Immature natural killer cell (primary cell): ENCODE measurements around the gene CCDC51. TPM values are rescaled to one million over a fixed set of nuclear protein-coding genes. Genes with fewer than 3 reads are reported as not detected.
"Not testable (repeated sequence)": the region's sequence is repeated elsewhere in the genome, so short reads cannot be mapped to it uniquely, and the experiment has no call there.

Experiments
- DNase-seq, 3 donors: peaks; one replicate each; pipeline ENCODE4 v3.0.0; 2022; ENCODE audit warnings: mixed read lengths in 1 of 3
- H3K27ac Mint-ChIP-seq, 6 donors: one replicate each; pipeline ENCODE4 v1.8.0; 2020; ENCODE audit warnings: mixed read lengths in 6 of 6, mild to moderate bottlenecking in 5 of 6, inconsistent platforms in 4 of 6, moderate library complexity in 3 of 6
- H3K27me3 Mint-ChIP-seq, 3 donors: one replicate each; pipeline ENCODE4 v1.8.0; 2020 to 2021; ENCODE audit warnings: low read depth in 3 of 3, mild to moderate bottlenecking in 3 of 3, mixed read lengths in 3 of 3, moderate library complexity in 3 of 3, inconsistent platforms in 1 of 3
- H3K36me3 Mint-ChIP-seq, 3 donors: one replicate each; pipeline ENCODE4 v1.8.0; 2020; ENCODE audit warnings: mixed read lengths in 3 of 3, inconsistent platforms in 2 of 3, mild to moderate bottlenecking in 2 of 3
- H3K4me1 Mint-ChIP-seq, 2 donors: one replicate each; pipeline ENCODE4 v1.8.0; 2020; ENCODE audit warnings: inconsistent platforms in 2 of 2, mild to moderate bottlenecking in 2 of 2, mixed read lengths in 2 of 2, moderate library complexity in 1 of 2
- H3K4me3 Mint-ChIP-seq, 5 donors: one replicate each; pipeline ENCODE4 v1.8.0; 2020; ENCODE audit warnings: mild to moderate bottlenecking in 5 of 5, mixed read lengths in 5 of 5, inconsistent platforms in 3 of 5, moderate library complexity in 3 of 5
- H3K9me3 Mint-ChIP-seq, 6 donors: one replicate each; pipeline ENCODE4 v1.8.0; 2020; ENCODE audit warnings: mild to moderate bottlenecking in 6 of 6, mixed read lengths in 6 of 6, inconsistent platforms in 4 of 6, moderate library complexity in 3 of 6
- polyA plus RNA-seq, 3 donors: library from polyadenylated mRNA; unstranded; fragments of 300-500 nt; fragmentation: Illumina TruSeq; gene quantifications; one replicate each; pipeline ENCODE4 v1.2.3, GENCODE V29; 2021

CCDC51 gene
- polyA plus RNA-seq, 3 donors from 2014 or later: 10.2 to 16.3 (median 10.6) TPM

DNA sequence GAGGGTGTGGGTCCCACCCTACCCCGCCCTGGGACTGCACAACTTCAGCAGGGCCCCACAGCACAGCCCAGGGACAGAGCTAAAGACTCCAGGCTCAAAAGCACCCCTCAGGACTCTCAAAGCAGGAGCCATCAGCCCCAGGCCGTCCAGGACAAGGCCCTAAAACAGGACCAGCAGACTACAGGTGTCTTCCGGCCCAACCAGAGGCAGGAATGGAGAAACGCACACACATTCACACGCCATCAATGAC, 32.7 kb upstream of the CCDC51 start:
- Mint-ChIP-seq H3K36me3 (peaks cover 0 to 12% (median 4%) of the 10 kb centered on the region in 3 donors), H3K27ac (peak overlapping the region; percentile 95 to 100 (median 98)), H3K4me3 (peak overlapping the region; percentile 89 to 97 (median 95)), H3K4me1 (peaks cover 51 to 64% of the 10 kb centered on the region in 2 donors), H3K9me3 (no peaks in the 10 kb centered on the region), H3K27me3 (peaks cover 4 to 8% (median 5%) of the 10 kb centered on the region in 3 donors)
- DNase-seq: no peak

DNA sequence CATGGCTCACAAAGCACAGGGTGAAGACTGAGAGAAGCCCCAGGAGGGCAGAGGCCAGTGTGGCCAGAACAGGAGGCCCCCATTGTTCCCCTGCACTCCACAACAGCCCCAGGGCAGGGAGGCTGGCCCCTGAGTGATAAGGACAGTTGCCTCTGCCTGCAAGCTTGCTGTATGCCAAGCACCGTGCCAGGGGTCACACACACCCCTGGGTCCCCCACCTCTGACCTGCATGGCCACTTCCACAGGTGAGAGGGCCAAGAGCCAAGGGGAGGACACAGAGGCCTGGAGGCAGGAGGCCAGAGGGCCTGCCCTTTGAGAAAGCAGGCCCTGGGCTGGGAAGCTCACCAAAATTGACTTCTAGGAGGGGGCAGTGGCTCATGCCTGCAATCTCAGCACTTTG, 30.4 kb upstream of the CCDC51 start:
- DNase-seq: no peak
- H3K4me3 Mint-ChIP-seq: peak overlapping the region; percentile 13 to 65 (median 59)
- peaks cover 70 to 76% of the 10 kb centered on the region in 2 donors for H3K4me1 Mint-ChIP-seq
- H3K27me3 Mint-ChIP-seq: peaks cover 6 to 10% (median 8%) of the 10 kb centered on the region in 3 donors
- H3K27ac Mint-ChIP-seq: peak overlapping the region; percentile 79 to 91 (median 86)
- H3K36me3 Mint-ChIP-seq: peaks cover 0 to 12% (median 4%) of the 10 kb centered on the region in 3 donors
- no peaks in the 10 kb centered on the region for H3K9me3 Mint-ChIP-seq

DNA sequence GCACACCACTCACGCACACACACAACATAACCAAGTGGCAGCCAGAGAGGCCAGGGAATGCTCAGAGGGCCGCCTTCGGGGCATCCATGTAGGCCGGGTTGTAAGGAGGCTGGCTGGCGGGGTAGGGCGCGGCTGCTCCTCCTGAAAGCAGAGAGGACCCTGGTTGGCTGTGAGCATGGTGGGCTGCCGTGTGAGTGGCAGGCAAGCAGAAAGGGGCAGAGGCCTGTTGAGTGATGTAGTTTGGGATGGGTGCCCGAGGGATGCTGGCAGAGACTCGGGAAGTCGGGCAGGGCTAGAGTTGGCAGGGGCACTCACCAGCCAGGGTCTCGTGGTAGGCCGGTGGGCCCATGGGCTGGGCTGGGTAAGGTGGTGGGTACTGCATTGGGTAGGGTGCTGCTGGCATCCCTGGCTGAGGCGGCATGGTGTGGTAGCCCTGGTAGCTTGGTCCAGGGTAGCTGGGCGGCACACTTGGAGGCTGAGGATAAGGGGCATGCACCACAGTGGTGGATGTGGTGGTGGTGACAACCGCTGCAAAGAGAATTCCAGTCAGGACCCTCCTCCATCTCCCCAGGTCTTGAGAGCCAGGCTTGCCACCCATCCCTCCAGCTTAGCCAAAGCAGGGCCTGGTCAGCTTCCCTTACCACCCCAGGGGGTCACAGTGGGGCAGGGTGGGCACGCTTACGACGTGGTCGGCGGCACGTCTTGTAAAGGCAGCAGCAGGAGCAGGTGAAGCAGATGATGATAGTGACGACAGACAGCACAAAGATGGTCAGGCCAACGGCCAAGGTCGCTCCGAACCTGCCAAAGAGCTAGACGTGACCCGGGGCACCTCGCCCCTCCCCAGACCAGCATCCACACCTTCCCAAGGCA, 29.4 kb upstream of the CCDC51 start:
- DNase-seq: no peak
- Mint-ChIP-seq H3K36me3 (peaks cover 0 to 12% (median 4%) of the 10 kb centered on the region in 3 donors), H3K4me1 (peaks cover 64 to 72% of the 10 kb centered on the region in 2 donors), H3K27ac (peak overlapping the region; percentile 79 to 88 (median 82)), H3K9me3 (no peaks in the 10 kb centered on the region), H3K27me3 (peaks cover 6 to 11% (median 8%) of the 10 kb centered on the region in 3 donors), H3K4me3 (peak overlapping the region in 3 of 5 donors; percentile 29 to 60 (median 46))

DNA sequence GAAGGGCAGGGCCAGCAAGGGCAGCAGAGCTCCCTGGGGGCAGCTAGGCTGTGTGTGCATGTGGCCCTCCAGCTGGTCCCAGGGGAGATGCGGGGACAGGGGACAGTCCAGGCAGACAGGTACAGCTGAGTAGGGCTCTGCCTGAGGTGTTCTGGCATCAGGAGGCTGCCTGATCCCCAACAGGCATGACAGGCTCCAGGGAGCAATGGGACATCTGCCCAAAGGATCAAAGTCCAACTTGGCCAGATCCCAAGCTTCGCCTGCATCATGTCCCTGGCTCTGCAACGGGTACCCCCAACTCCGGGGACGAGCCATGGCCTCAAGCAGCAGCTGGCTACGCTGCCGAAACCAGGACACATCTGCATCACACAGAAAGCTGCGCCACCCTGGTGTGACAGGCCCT, 28.4 kb upstream of the CCDC51 start:
- H3K4me3 Mint-ChIP-seq: peak overlapping the region in 3 of 5 donors; percentile 24 to 84 (median 52)
- H3K36me3 Mint-ChIP-seq: peaks cover 0 to 12% (median 4%) of the 10 kb centered on the region in 3 donors
- peaks cover 60 to 69% of the 10 kb centered on the region in 2 donors for H3K4me1 Mint-ChIP-seq
- peaks cover 6 to 11% (median 8%) of the 10 kb centered on the region in 3 donors for H3K27me3 Mint-ChIP-seq
- H3K27ac Mint-ChIP-seq: peak overlapping the region; percentile 68 to 99 (median 98)
- no peak for DNase-seq
- no peaks in the 10 kb centered on the region for H3K9me3 Mint-ChIP-seq

DNA sequence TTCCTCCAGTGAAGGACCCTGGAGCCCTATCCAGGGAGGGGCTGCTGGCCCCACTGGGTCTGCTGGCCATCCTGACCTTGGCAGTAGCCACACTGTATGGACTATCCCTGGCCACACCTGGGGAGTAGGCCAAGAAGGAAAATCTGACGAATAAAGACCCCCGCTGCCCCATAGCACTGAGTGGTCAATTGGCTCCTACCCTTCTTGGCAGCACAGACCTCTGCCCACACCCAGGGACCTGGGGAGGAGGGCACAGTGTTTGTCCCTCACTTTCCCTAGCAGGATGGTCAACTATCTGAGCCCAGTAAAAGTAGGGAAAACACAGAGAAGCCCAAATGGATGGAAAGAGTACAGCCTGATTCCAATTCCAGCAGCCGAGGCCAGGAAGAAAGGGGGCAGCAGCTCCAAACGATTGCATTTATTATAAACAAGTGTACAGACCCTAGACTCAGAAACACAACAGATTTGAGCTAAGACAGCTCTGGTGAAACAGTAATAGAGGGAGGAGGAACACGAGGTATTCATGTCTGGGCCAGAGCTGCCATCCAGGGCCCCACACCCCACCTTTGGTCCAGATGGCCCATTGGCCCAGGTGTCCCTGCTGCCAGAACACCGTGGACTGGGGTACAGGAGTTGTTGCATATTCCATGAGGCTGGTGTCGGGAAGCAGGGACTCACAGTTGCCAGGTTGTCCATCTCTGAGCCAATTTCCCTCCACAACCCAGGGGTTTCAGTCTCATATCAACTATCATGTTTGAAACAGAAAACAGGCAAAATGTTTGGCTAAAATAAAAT, 27.8 kb upstream of the CCDC51 start:
- Mint-ChIP-seq H3K4me1 (peaks cover 54 to 63% of the 10 kb centered on the region in 2 donors), H3K9me3 (no peaks in the 10 kb centered on the region), H3K27me3 (peaks cover 3 to 7% (median 3%) of the 10 kb centered on the region in 3 donors), H3K36me3 (peaks cover 0 to 12% (median 4%) of the 10 kb centered on the region in 3 donors), H3K4me3 (peak overlapping the region; percentile 84 to 88 (median 87)), H3K27ac (peak overlapping the region; percentile 68 to 99 (median 98))
- DNase-seq: no peak

DNA sequence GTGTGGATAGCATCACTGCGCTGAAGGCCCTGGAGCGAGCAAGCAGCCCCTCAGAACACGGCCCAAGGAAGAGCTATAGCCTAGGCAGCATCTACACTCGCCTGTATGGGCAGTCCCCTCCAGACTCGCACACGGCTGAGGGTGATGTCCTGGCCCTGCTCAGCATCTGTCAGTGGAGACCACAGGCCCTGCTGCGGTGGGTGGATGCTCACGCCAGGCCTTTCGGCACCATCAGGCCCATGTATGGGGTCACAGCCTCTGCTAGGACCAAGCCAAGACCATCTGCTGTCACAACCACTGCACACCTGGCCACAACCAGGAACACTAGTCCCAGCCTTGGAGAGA, 27.2 kb upstream of the CCDC51 start:
- Mint-ChIP-seq H3K27ac (peak overlapping the region; percentile 95 to 99 (median 98)), H3K27me3 (peaks cover 2 to 7% (median 3%) of the 10 kb centered on the region in 3 donors), H3K4me1 (peaks cover 53 to 61% of the 10 kb centered on the region in 2 donors), H3K4me3 (peak overlapping the region; percentile 84 to 88 (median 87)), H3K9me3 (no peaks in the 10 kb centered on the region), H3K36me3 (peaks cover 0 to 12% (median 4%) of the 10 kb centered on the region in 3 donors)
- no peak for DNase-seq

DNA sequence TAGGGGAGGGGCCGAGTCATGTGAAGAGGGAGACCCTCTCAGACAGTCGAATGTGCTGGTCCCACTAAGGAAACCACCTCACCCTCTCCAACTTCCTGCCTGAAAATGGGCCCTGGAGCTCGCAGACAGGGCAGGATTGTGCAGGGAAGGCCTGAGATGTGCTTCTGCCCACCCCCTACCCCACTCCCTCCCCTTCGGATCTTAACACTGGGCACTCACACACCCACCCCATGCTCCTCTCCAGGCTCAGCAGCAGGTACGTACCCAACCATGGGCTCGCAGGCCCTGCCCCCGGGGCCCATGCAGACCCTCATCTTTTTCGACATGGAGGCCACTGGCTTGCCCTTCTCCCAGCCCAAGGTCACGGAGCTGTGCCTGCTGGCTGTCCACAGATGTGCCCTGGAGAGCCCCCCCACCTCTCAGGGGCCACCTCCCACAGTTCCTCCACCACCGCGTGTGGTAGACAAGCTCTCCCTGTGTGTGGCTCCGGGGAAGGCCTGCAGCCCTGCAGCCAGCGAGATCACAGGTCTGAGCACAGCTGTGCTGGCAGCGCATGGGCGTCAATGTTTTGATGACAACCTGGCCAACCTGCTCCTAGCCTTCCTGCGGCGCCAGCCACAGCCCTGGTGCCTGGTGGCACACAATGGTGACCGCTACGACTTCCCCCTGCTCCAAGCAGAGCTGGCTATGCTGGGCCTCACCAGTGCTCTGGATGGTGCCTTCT, 26.6 kb upstream of the CCDC51 start:
- no peaks in the 10 kb centered on the region for H3K9me3 Mint-ChIP-seq
- H3K4me1 Mint-ChIP-seq: peaks cover 53 to 57% of the 10 kb centered on the region in 2 donors
- peak; percentile 26 to 42 (median 27) for DNase-seq
- peaks cover 2 to 7% (median 3%) of the 10 kb centered on the region in 3 donors for H3K27me3 Mint-ChIP-seq
- peak overlapping the region; percentile 84 to 88 (median 87) for H3K4me3 Mint-ChIP-seq
- H3K36me3 Mint-ChIP-seq: peaks cover 0 to 12% (median 4%) of the 10 kb centered on the region in 3 donors
- peak overlapping the region; percentile 95 to 99 (median 98) for H3K27ac Mint-ChIP-seq

DNA sequence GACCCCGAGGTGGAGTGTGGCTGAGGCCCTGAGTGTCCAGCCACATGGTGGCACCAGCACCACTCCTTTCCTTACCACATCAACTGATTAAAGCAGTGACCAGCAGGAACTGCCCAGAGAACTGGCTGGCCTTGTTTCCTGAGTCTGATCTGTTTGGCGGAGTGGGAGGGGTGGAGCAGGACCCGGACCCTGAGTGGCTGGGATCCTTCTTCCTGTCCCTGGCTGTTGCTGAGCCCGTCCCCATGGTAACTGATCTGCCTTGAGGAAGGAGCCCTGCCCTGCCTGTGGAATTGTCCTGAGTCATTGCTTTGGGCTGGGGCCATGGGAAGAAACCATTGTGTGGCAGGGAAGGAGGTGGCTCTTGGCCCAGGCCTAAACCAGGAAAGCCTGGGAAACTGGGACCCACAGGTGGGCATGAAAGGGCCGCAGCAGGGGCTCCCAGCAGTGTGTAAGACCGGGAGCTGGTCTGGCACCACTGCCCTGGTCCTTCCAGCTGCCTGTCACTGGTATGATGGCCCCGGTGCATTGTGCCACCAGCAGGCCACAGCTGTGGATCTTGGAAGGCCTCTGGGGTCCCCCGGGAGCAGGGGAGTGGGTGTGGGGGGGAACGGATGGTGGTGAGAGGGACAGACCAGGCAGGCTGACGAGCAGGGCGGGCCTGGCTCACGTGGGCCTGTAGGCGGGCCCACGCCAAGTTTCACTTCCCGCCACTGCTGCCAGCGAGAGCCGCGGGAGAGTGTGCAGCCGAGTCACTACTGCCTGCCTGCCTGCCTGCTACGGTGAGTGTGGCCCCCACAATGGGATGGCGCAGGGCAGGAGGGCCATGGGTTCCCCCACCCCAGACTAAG, 25.8 kb upstream of the CCDC51 start:
- Mint-ChIP-seq H3K9me3 (no peaks in the 10 kb centered on the region), H3K4me1 (peaks cover 53% of the 10 kb centered on the region in 2 donors), H3K27ac (peak overlapping the region; percentile 95 to 99 (median 98)), H3K4me3 (peak overlapping the region; percentile 84 to 88 (median 87)), H3K36me3 (peaks cover 0 to 15% (median 4%) of the 10 kb centered on the region in 3 donors), H3K27me3 (peaks cover 2 to 7% (median 3%) of the 10 kb centered on the region in 3 donors)
- peak; percentile 80 to 81 (median 81) for DNase-seq

DNA sequence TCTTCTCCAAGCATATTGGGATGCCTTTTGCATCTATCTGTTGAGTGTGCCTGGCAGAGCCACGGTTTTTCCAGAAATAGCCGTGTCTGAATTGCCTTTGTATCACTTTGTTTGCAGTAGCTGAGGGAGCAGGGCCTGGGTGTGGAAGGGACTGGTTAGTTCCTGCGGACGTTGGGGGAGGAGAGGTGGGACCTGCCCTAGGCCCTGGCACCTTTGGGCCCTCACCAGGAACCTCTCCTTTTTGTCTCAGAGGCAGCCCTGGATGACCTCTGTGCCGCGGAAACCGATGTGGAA, 25.3 kb upstream of the CCDC51 start:
- Mint-ChIP-seq H3K9me3 (no peaks in the 10 kb centered on the region), H3K4me3 (peak overlapping the region in 4 of 5 donors; percentile 84 to 88 (median 86)), H3K27ac (peak overlapping the region; percentile 95 to 99 (median 98)), H3K27me3 (peaks cover 2 to 7% (median 5%) of the 10 kb centered on the region in 3 donors), H3K4me1 (peaks cover 47 to 51% of the 10 kb centered on the region in 2 donors), H3K36me3 (peaks cover 0 to 20% (median 4%) of the 10 kb centered on the region in 3 donors)
- DNase-seq: no peak

DNA sequence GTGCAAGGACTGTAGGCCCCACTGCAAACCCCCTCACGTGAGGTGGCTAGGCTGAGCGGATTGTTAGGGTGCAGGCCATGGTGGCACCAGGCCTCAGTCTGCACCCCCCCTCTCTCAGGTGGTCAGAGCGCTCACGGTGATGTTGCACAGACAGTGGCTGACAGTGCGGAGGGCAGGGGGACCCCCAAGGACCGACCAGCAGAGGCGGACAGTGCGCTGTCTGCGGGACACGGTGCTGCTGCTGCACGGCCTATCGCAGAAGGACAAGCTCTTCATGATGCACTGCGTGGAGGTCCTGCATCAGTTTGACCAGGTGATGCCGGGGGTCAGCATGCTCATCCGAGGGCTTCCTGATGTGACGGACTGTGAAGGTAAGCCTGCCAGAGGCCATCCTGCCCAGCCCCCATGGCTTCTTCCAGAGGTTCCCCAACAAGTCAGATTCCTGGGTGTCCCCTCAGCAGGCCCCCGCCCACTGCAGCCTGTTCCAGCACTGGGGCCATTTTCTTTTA, 24.8 kb upstream of the CCDC51 start:
- no peak for DNase-seq
- peak overlapping the region in 2 of 5 donors; percentile 18 to 88 for H3K4me3 Mint-ChIP-seq
- H3K27me3 Mint-ChIP-seq: peaks cover 2 to 7% (median 5%) of the 10 kb centered on the region in 3 donors
- H3K9me3 Mint-ChIP-seq: no peaks in the 10 kb centered on the region
- H3K36me3 Mint-ChIP-seq: peaks cover 0 to 18% (median 4%) of the 10 kb centered on the region in 3 donors
- peaks cover 43 to 47% of the 10 kb centered on the region in 2 donors for H3K4me1 Mint-ChIP-seq
- peak overlapping the region in 3 of 6 donors; percentile 95 to 99 (median 99) for H3K27ac Mint-ChIP-seq

DNA sequence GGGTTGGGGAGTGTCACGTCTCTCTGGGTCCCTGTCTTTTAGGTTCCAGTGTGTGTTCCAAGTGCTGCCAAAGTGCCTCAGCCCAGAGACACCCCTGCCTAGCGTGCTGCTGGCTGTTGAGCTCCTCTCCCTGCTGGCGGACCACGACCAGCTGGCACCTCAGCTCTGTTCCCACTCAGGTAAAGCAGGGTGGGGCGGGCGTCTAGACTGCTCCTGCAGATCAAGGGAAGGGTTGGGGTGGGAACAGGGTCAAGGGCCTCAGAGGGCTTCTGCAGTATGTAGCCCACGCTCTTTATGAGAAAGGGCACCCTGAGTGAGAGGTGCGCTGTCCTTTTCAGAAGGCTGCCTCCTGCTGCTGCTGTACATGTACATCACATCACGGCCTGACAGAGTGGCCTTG, 23.8 kb upstream of the CCDC51 start:
- no peak overlapping the region for H3K4me3 Mint-ChIP-seq
- no peak for DNase-seq
- peaks cover 0 to 14% (median 4%) of the 10 kb centered on the region in 3 donors for H3K36me3 Mint-ChIP-seq
- H3K27ac Mint-ChIP-seq: no peak overlapping the region
- no peaks in the 10 kb centered on the region for H3K9me3 Mint-ChIP-seq
- peaks cover 2 to 7% (median 3%) of the 10 kb centered on the region in 3 donors for H3K27me3 Mint-ChIP-seq
- peaks cover 33 to 36% of the 10 kb centered on the region in 2 donors for H3K4me1 Mint-ChIP-seq

DNA sequence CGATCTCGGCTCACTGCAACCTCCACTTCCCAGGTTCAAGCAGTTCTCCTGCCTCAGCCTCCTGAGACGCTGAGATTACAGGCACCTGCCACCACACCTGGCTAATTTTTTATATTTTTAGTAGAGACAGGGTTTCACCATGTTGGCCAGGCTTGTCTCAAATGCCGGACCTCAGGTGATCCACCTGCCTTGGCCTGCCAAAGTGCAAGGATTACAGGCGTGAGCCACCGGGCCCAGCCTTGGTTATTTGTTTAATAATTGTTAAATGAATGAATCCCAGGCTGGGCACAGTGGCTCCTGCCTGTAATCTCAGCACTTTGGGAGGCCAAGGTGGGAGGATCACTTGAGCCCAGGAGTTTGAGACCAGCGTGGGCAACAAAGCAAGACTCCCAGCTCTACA, 21.8 kb upstream of the CCDC51 start:
- peaks cover 17% of the 10 kb centered on the region in 2 donors for H3K4me1 Mint-ChIP-seq
- peaks cover 0 to 13% (median 0%) of the 10 kb centered on the region in 3 donors for H3K36me3 Mint-ChIP-seq
- H3K9me3 Mint-ChIP-seq, DNase-seq, H3K27me3 Mint-ChIP-seq, H3K4me3 Mint-ChIP-seq, H3K27ac Mint-ChIP-seq: not testable (repeated sequence)
